Liver (tissue), 9 donors: ENCODE results near the gene RASSF3. TPM values are rescaled to one million over a fixed set of nuclear protein-coding genes. Genes with fewer than 3 reads are reported as not detected.

Experiments used
- DNase-seq: peaks from one replicate; pipeline ENCODE4 v3.0.0-alpha.2; 2017; ENCODE audit warnings: low spot score
- H3K27ac ChIP-seq, 2 donors: one replicate each; pipeline ENCODE4 v1.7.0; 2013; ENCODE audit warnings: inconsistent platforms in 2 of 2, low read length in 2 of 2, control low read depth in 1 of 2, low read depth in 1 of 2, mild to moderate bottlenecking in 1 of 2
- H3K27me3 ChIP-seq, 4 donors: one replicate each; pipeline versions ENCODE4 v1.6.1 to v1.7.0; 2013; ENCODE audit warnings: low read length in 3 of 4, inconsistent platforms in 1 of 4, mild to moderate bottlenecking in 1 of 4, moderate library complexity in 1 of 4; ENCODE audit not compliant: control insufficient read depth in 4 of 4, insufficient read depth in 4 of 4
- H3K36me3 ChIP-seq, 4 donors: one replicate each; pipeline versions ENCODE4 v1.6.1 to v1.7.0; 2013; ENCODE audit warnings: low read length in 3 of 4, mild to moderate bottlenecking in 3 of 4, low read depth in 1 of 4, moderate library complexity in 1 of 4; ENCODE audit not compliant: control insufficient read depth in 4 of 4, insufficient read depth in 3 of 4
- H3K4me1 ChIP-seq, 4 donors: one replicate each; pipeline versions ENCODE4 v1.6.1 to v1.7.0; 2013; ENCODE audit warnings: low read length in 3 of 4, mild to moderate bottlenecking in 3 of 4, moderate library complexity in 1 of 4; ENCODE audit not compliant: control insufficient read depth in 4 of 4, insufficient read depth in 4 of 4
- H3K4me3 ChIP-seq, 3 donors: one replicate each; pipeline versions ENCODE4 v1.6.1 to v1.7.0; 2013; ENCODE audit warnings: low read length in 3 of 3, control low read depth in 1 of 3, low read depth in 1 of 3, mild to moderate bottlenecking in 1 of 3
- H3K9ac ChIP-seq, 2 donors: one replicate each; pipeline ENCODE4 v1.7.0; 2013; ENCODE audit warnings: low read length in 2 of 2, mild to moderate bottlenecking in 2 of 2, moderate library complexity in 2 of 2, control low read depth in 1 of 2, low read depth in 1 of 2
- H3K9me3 ChIP-seq, 4 donors: one replicate each; pipeline versions ENCODE4 v1.6.1 to v1.7.0; 2013; ENCODE audit warnings: low read length in 3 of 4; ENCODE audit not compliant: control insufficient read depth in 4 of 4
- FOXA1 ChIP-seq: IDR thresholded peaks from 2 replicates; pipeline ENCODE4 v1.6.1; 2016; ENCODE audit warnings: antibody characterized with exemption
- FOXA2 ChIP-seq: IDR thresholded peaks from 2 replicates; pipeline ENCODE4 v1.6.1; 2016; ENCODE audit warnings: antibody characterized with exemption
- GABPA ChIP-seq, 2 donors: IDR thresholded peaks in 1 of 2; conservative IDR thresholded peaks in 1 of 2; 2 replicates each; pipeline ENCODE4 v1.6.1; 2016; ENCODE audit warnings: antibody characterized with exemption in 2 of 2, mild to moderate bottlenecking in 1 of 2, moderate library complexity in 1 of 2
- JUND ChIP-seq, 2 donors: IDR thresholded peaks; 2 replicates each; pipeline ENCODE4 v1.6.1; 2016; ENCODE audit warnings: antibody characterized with exemption in 2 of 2
- NR2F2 ChIP-seq: IDR thresholded peaks from 2 replicates; pipeline ENCODE4 v1.6.1; 2016; ENCODE audit warnings: antibody characterized with exemption
- RAD21 ChIP-seq, 2 donors: IDR thresholded peaks; 2 replicates each; pipeline ENCODE4 v1.6.1; 2016; ENCODE audit warnings: antibody characterized with exemption in 2 of 2, mild to moderate bottlenecking in 2 of 2
- RXRA ChIP-seq, 2 donors: IDR thresholded peaks; 2 replicates each; pipeline ENCODE4 v1.6.1; 2017 to 2018; ENCODE audit warnings: antibody characterized with exemption in 2 of 2, mild to moderate bottlenecking in 1 of 2
- SP1 ChIP-seq: IDR thresholded peaks from 2 replicates; pipeline ENCODE4 v1.6.1; 2018; ENCODE audit warnings: antibody characterized with exemption, mild to moderate bottlenecking
- YY1 ChIP-seq: IDR thresholded peaks from 2 replicates; pipeline ENCODE4 v1.6.1; 2016; ENCODE audit warnings: antibody characterized with exemption, mild to moderate bottlenecking
- WGBS: extraction: QIAGEN DNeasy Blood & Tissue Kit; methylation state at CpG from one replicate; pipeline ENCODE4 v1.1.7; 2013; 5-methylcytosine and 5-hydroxymethylcytosine counted together
- polyA plus RNA-seq, 2 donors: library from polyadenylated mRNA; stranded (reverse) in 1 of 2; unstranded in 1 of 2; fragments of 200-250 nt in 1 of 2; fragments of >200 nt in 1 of 2; fragmentation: Nextera tagmentation in 1 of 2; extraction: Ambion mirVana in 1 of 2; gene quantifications; one replicate each; pipeline versions ENCODE4 v1.2.1 to v1.2.3, GENCODE V29; 2013 to 2015
- total RNA-seq, 2 donors: library from RNA; depleted of rRNA; stranded (reverse); fragments of >200 nt; gene quantifications; one replicate each; pipeline ENCODE4 v1.2.3, GENCODE V29; 2014
- TF ChIP-seq, protein P1 (sequence below): IDR thresholded peaks from 2 replicates; pipeline ENCODE4 v1.6.1; 2016; ENCODE audit warnings: antibody characterized with exemption
- TF ChIP-seq, protein P2 (sequence below): IDR thresholded peaks from 2 replicates; pipeline ENCODE4 v1.6.1; 2016; ENCODE audit warnings: antibody characterized with exemption
- TF ChIP-seq, protein P3 (sequence below): IDR thresholded peaks from 2 replicates; pipeline ENCODE4 v1.6.1; 2016; ENCODE audit warnings: antibody characterized with exemption
- TF ChIP-seq, protein P4 (sequence below): IDR thresholded peaks from 2 replicates; pipeline ENCODE4 v1.6.1; 2016; ENCODE audit warnings: antibody characterized with exemption, mild to moderate bottlenecking
- donor health status: healthy.
- donor health status: healthy.
- donor health status: healthy.
- donor health status: healthy.
- donor health status: healthy.

Gene RASSF3
- total and polyA plus RNA-seq, 4 donors: 2.2 to 9.1 (median 5.6) TPM

- WGBS: 60% methylated on average over 3 of the region's 3 CpGs
- Histone ChIP-seq H3K27me3 (no peaks in the 10 kb centered on the region), H3K4me1 (peaks cover 0 to 9% (median under 1%) of the 10 kb centered on the region in 4 donors)
Measured at GRCh38 chr12:64616201-64616600, 5.9 kb downstream of the RASSF3 start.

DNA sequence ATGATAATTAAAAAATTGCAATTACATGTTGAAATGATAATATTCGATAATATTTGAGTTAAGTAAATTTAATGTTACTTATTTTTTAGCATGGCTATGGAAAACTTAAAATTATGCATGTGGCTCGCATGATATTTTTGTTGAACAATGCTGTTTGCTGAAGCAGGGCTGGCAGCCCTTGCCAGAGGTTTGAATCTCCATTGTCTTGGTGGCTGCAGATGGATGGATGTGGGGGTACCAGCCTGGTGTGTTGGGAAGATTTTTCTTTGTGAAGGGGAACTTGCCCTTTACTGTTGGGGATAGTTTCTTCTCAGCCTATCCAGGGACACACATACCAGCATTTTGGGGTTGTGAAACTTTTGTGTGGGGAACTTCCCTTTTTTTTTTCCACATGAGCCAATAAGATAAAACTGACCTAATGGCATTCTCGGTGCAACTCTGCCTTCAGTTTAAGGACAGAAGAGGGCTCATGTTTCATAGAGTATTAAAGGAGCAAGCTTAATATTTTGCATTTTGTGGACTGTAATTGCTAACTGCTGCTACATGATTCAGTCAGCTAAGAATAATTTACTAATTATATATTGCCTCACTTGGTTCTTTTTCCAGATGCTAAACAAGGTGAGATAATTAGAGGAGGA lies 8.8 kb downstream of the RASSF3 start:
- DNase-seq: no peak
- Histone ChIP-seq H3K27ac (peak overlapping the region; percentile 21 to 41), H3K4me1 (peaks cover 0 to 4% (median 0%) of the 10 kb centered on the region in 4 donors), H3K4me3 (no peak overlapping the region), H3K9me3 (no peaks in the 10 kb centered on the region), H3K9ac (no peak overlapping the region), H3K36me3 (no peaks in the 10 kb centered on the region), H3K27me3 (no peaks in the 10 kb centered on the region)
- TF ChIP-seq RAD21 (IDR thresholded peaks at IDR 0.05) (no peak), NR2F2 (no peak)
- TF ChIP-seq, protein P1, sequence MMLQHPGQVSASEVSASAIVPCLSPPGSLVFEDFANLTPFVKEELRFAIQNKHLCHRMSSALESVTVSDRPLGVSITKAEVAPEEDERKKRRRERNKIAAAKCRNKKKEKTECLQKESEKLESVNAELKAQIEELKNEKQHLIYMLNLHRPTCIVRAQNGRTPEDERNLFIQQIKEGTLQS: no peak
- 67% methylated on average over 3 of the region's 3 CpGs for WGBS

More at GRCh38 chr12:64616201-64616600, 5.9 kb downstream of the RASSF3 start:
- no peak for DNase-seq
- Histone ChIP-seq H3K36me3 (no peaks in the 10 kb centered on the region), H3K9me3 (no peaks in the 10 kb centered on the region), H3K27ac (no peak overlapping the region), H3K4me3 (no peak overlapping the region), H3K9ac (no peak overlapping the region)
- TF ChIP-seq FOXA1: no peak
- TF ChIP-seq, protein P2, sequence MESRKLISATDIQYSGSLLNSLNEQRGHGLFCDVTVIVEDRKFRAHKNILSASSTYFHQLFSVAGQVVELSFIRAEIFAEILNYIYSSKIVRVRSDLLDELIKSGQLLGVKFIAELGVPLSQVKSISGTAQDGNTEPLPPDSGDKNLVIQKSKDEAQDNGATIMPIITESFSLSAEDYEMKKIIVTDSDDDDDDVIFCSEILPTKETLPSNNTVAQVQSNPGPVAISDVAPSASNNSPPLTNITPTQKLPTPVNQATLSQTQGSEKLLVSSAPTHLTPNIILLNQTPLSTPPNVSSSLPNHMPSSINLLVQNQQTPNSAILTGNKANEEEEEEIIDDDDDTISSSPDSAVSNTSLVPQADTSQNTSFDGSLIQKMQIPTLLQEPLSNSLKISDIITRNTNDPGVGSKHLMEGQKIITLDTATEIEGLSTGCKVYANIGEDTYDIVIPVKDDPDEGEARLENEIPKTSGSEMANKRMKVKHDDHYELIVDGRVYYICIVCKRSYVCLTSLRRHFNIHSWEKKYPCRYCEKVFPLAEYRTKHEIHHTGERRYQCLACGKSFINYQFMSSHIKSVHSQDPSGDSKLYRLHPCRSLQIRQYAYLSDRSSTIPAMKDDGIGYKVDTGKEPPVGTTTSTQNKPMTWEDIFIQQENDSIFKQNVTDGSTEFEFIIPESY: no peak
- no peak for TF ChIP-seq GABPA (IDR thresholded peaks at IDR 0.05 in 1 of 2, conservative IDR thresholded peaks at IDR 0.05 in 1 of 2)
- TF ChIP-seq JUND (IDR thresholded peaks at IDR 0.05): no peak
- TF ChIP-seq, protein P1: no peak
- TF ChIP-seq, protein P3, sequence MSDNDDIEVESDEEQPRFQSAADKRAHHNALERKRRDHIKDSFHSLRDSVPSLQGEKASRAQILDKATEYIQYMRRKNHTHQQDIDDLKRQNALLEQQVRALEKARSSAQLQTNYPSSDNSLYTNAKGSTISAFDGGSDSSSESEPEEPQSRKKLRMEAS: no peak
- no peak for TF ChIP-seq RXRA (IDR thresholded peaks at IDR 0.05)
- no peak for TF ChIP-seq FOXA2
- TF ChIP-seq SP1: no peak
- TF ChIP-seq, protein P4, sequence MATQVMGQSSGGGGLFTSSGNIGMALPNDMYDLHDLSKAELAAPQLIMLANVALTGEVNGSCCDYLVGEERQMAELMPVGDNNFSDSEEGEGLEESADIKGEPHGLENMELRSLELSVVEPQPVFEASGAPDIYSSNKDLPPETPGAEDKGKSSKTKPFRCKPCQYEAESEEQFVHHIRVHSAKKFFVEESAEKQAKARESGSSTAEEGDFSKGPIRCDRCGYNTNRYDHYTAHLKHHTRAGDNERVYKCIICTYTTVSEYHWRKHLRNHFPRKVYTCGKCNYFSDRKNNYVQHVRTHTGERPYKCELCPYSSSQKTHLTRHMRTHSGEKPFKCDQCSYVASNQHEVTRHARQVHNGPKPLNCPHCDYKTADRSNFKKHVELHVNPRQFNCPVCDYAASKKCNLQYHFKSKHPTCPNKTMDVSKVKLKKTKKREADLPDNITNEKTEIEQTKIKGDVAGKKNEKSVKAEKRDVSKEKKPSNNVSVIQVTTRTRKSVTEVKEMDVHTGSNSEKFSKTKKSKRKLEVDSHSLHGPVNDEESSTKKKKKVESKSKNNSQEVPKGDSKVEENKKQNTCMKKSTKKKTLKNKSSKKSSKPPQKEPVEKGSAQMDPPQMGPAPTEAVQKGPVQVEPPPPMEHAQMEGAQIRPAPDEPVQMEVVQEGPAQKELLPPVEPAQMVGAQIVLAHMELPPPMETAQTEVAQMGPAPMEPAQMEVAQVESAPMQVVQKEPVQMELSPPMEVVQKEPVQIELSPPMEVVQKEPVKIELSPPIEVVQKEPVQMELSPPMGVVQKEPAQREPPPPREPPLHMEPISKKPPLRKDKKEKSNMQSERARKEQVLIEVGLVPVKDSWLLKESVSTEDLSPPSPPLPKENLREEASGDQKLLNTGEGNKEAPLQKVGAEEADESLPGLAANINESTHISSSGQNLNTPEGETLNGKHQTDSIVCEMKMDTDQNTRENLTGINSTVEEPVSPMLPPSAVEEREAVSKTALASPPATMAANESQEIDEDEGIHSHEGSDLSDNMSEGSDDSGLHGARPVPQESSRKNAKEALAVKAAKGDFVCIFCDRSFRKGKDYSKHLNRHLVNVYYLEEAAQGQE: no peak
- no peak for TF ChIP-seq YY1
